GM04503 (cell line): ENCODE measurements around the gene DYNC1I2.
"Not testable (repeated sequence)": the region's sequence is repeated elsewhere in the genome, so short reads cannot be mapped to it uniquely, and the experiment has no call there.

Experiments used
- DNase-seq: peaks from one replicate; pipeline ENCODE4 v3.0.0-alpha.2; 2012; ENCODE audit warnings: low read depth

The DYNC1I2 gene

GRCh38 chr2:171718720-171719119 lies 31.5 kb downstream of the DYNC1I2 start:
- DNase-seq: no peak

GRCh38 chr2:171719660-171720059 lies 32.4 kb downstream of the DYNC1I2 start:
- DNase-seq: no peak

- DNase-seq: no peak
Measured at GRCh38 chr2:171723716-171724683, 36.7 kb downstream of the DYNC1I2 start.

GRCh38 chr2:171726847-171727450 lies 39.7 kb downstream of the DYNC1I2 start:
- no peak for DNase-seq

GRCh38 chr2:171728989-171729951 lies 42.0 kb downstream of the DYNC1I2 start:
- DNase-seq: no peak

GRCh38 chr2:171729952-171730317 lies 42.7 kb downstream of the DYNC1I2 start:
- DNase-seq: no peak

GRCh38 chr2:171735991-171736710 lies 48.9 kb downstream of the DYNC1I2 start:
- DNase-seq: no peak

GRCh38 chr2:171741189-171741588 lies 53.9 kb downstream of the DYNC1I2 start:
- no peak for DNase-seq

- DNase-seq: no peak
Measured at GRCh38 chr2:171742760-171743159, 55.5 kb downstream of the DYNC1I2 start.

GRCh38 chr2:171745141-171745540 lies 57.9 kb downstream of the DYNC1I2 start:
- no peak for DNase-seq

GRCh38 chr2:171745806-171746205 lies 58.5 kb downstream of the DYNC1I2 start:
- DNase-seq: no peak

- no peak for DNase-seq
Measured at GRCh38 chr2:171747371-171747770, 60.1 kb downstream of the DYNC1I2 start.

- no peak for DNase-seq
Measured at GRCh38 chr2:171754254-171754939, 67.1 kb downstream of the DYNC1I2 start.

- not testable (repeated sequence) for DNase-seq
Measured at GRCh38 chr2:171758762-171759161, 71.5 kb downstream of the DYNC1I2 start.

GRCh38 chr2:171761176-171761575 lies 73.9 kb downstream of the DYNC1I2 start:
- DNase-seq: not testable (repeated sequence)

GRCh38 chr2:171762879-171763573 lies 75.8 kb downstream of the DYNC1I2 start:
- DNase-seq: no peak

- DNase-seq: no peak
Measured at GRCh38 chr2:171763602-171764001, 76.3 kb downstream of the DYNC1I2 start.

GRCh38 chr2:171771463-171771862 lies 84.2 kb downstream of the DYNC1I2 start:
- no peak for DNase-seq

GRCh38 chr2:171772373-171772772 lies 85.1 kb downstream of the DYNC1I2 start:
- no peak for DNase-seq

GRCh38 chr2:171774581-171774980 lies 87.3 kb downstream of the DYNC1I2 start:
- DNase-seq: not testable (repeated sequence)
